SK-N-SH treated with all-trans-retinoic acid at 6 μM for 48 hours (cell line): ENCODE measurements around the gene AMN.

ENCODE experiments used
- ATAC-seq: fragments of 200-7000 bp; cut with Tn5 transposase; 3 replicates; pipeline ENCODE4 v1.9.1; 2020; ENCODE audit warnings: mild to moderate bottlenecking, moderate library complexity
- ARNTL ChIP-seq: fragments of 450-650 bp; formaldehyde crosslinking; IDR thresholded peaks from 2 replicates; pipeline ENCODE4 v1.5.0; 2020; ENCODE audit warnings: low read depth, mild to moderate bottlenecking, moderate library complexity, borderline replicate concordance
- BACH2 ChIP-seq: fragments of 250-450 bp; sonication (Bioruptor Pico); IDR thresholded peaks from 2 replicates; pipeline ENCODE4 v1.9.0; 2021; ENCODE audit warnings: mild to moderate bottlenecking, borderline replicate concordance
- CREB5 ChIP-seq: fragments of 250-450 bp; sonication (Bioruptor Pico); IDR thresholded peaks from 2 replicates; pipeline ENCODE4 v1.5.1; 2020; ENCODE audit warnings: low read depth, mild to moderate bottlenecking, moderate library complexity
- CSDC2 ChIP-seq: fragments of 250-450 bp; sonication (Bioruptor Pico); IDR thresholded peaks from 2 replicates; pipeline ENCODE4 v1.5.0; 2020; ENCODE audit warnings: mild to moderate bottlenecking, moderate library complexity
- ESRRG ChIP-seq: fragments of 250-450 bp; sonication (Bioruptor Pico); IDR thresholded peaks from 2 replicates; pipeline ENCODE4 v1.6.1; 2021; ENCODE audit warnings: mild to moderate bottlenecking
- GLIS3 ChIP-seq: fragments of 250-450 bp; sonication (Bioruptor Pico); IDR thresholded peaks from 2 replicates; pipeline ENCODE4 v1.5.0; 2020; ENCODE audit warnings: mild to moderate bottlenecking, moderate library complexity
- ISL1 ChIP-seq: fragments of 250-450 bp; sonication (Bioruptor Pico); IDR thresholded peaks from 2 replicates; pipeline ENCODE4 v2.1.2; 2022; ENCODE audit warnings: mild to moderate bottlenecking, moderate library complexity
- OSR1 ChIP-seq: fragments of 250-450 bp; sonication (Bioruptor Pico); IDR thresholded peaks from 2 replicates; pipeline ENCODE4 v1.8.0; 2022; ENCODE audit warnings: moderate library complexity, mild to moderate bottlenecking, inconsistent platforms
- PATZ1 ChIP-seq: fragments of 250-450 bp; sonication (Bioruptor Pico); IDR thresholded peaks from 2 replicates; pipeline ENCODE4 v1.8.0; 2020; ENCODE audit warnings: mild to moderate bottlenecking, moderate library complexity, borderline replicate concordance
- POU6F1 ChIP-seq: fragments of 250-450 bp; sonication (Bioruptor Pico); IDR thresholded peaks from 2 replicates; pipeline ENCODE4 v1.8.0; 2021; ENCODE audit warnings: low read depth, mild to moderate bottlenecking, moderate library complexity, borderline replicate concordance
- PPARA ChIP-seq: fragments of 250-450 bp; sonication (Bioruptor Pico); IDR thresholded peaks from 2 replicates; pipeline ENCODE4 v1.5.0; 2020; ENCODE audit warnings: mild to moderate bottlenecking, borderline replicate concordance
- RARB ChIP-seq: fragments of 250-450 bp; sonication (Bioruptor Pico); IDR thresholded peaks from 2 replicates; pipeline ENCODE4 v1.8.0; 2021; ENCODE audit warnings: mild to moderate bottlenecking, moderate library complexity
- TCF4 ChIP-seq: fragments of 250-450 bp; sonication (Bioruptor Pico); IDR thresholded peaks from 2 replicates; pipeline ENCODE4 v1.8.0; 2021; ENCODE audit warnings: mild to moderate bottlenecking, moderate library complexity, borderline replicate concordance
- TOX ChIP-seq: fragments of 250-450 bp; sonication (Bioruptor Pico); IDR thresholded peaks from 2 replicates; pipeline ENCODE4 v1.8.0; 2021; ENCODE audit warnings: mild to moderate bottlenecking, moderate library complexity, borderline replicate concordance
- TSHZ2 ChIP-seq: fragments of 250-450 bp; sonication (Bioruptor Pico); IDR thresholded peaks from 2 replicates; pipeline ENCODE4 v1.5.0; 2020; ENCODE audit warnings: mild to moderate bottlenecking, moderate library complexity
- ZFP30 ChIP-seq: fragments of 450-650 bp; formaldehyde crosslinking; IDR thresholded peaks from 2 replicates; pipeline ENCODE4 v1.5.0; 2022; ENCODE audit warnings: mild to moderate bottlenecking, moderate library complexity
- ZNF565 ChIP-seq: fragments of 450-650 bp; formaldehyde crosslinking; conservative IDR thresholded peaks from 2 replicates; pipeline ENCODE4 v1.5.0; 2020; ENCODE audit warnings: low read depth, mild to moderate bottlenecking, moderate library complexity
- ZNF70 ChIP-seq: fragments of 450-650 bp; formaldehyde crosslinking; IDR thresholded peaks from 2 replicates; pipeline ENCODE4 v1.5.0; 2020; ENCODE audit warnings: mild to moderate bottlenecking, moderate library complexity

AMN gene

GRCh38 chr14:102951034-102951433, 28.6 kb downstream of the AMN start:
- no peak for ATAC-seq
- TF ChIP-seq PPARA (CRISPR knock-in tag), result no peak
- TF ChIP-seq ZNF70, result no peak
- no peak for TF ChIP-seq BACH2 (CRISPR knock-in tag)
- TF ChIP-seq ZNF565 (CRISPR knock-in tag), result no peak
- TF ChIP-seq PATZ1 (CRISPR knock-in tag), result no peak
- no peak for TF ChIP-seq TCF4 (CRISPR knock-in tag)
- TF ChIP-seq RARB (CRISPR knock-in tag), result no peak
- TF ChIP-seq GLIS3 (CRISPR knock-in tag), result no peak
- TF ChIP-seq ZFP30 (CRISPR knock-in tag), result no peak
- TF ChIP-seq ESRRG (CRISPR knock-in tag), result no peak
- no peak for TF ChIP-seq ARNTL (CRISPR knock-in tag)
- no peak for TF ChIP-seq CREB5 (CRISPR knock-in tag)
- no peak for TF ChIP-seq ISL1
- no peak for TF ChIP-seq OSR1 (CRISPR knock-in tag)
- TF ChIP-seq, all 23 proteins: peak for 0

- TF ChIP-seq RARB (CRISPR knock-in tag), result no peak
- TF ChIP-seq TOX (CRISPR knock-in tag), result no peak
- no peak for TF ChIP-seq ZFP30 (CRISPR knock-in tag)
- no peak for TF ChIP-seq ZNF565 (CRISPR knock-in tag)
- TF ChIP-seq PATZ1 (CRISPR knock-in tag), result no peak
- TF ChIP-seq ZNF70, result no peak
- TF ChIP-seq GLIS3 (CRISPR knock-in tag), result no peak
- TF ChIP-seq ISL1, result no peak
- no peak for TF ChIP-seq POU6F1
- no peak for TF ChIP-seq ESRRG (CRISPR knock-in tag)
- TF ChIP-seq TCF4 (CRISPR knock-in tag), result no peak
- no peak for TF ChIP-seq CSDC2
- no peak for TF ChIP-seq BACH2 (CRISPR knock-in tag)
- no peak for ATAC-seq
Measured at GRCh38 chr14:102951799-102952198, 29.3 kb downstream of the AMN start.

GRCh38 chr14:102952276-102952675, 29.8 kb downstream of the AMN start:
- no peak for TF ChIP-seq PATZ1 (CRISPR knock-in tag)
- no peak for ATAC-seq

- TF ChIP-seq ZFP30 (CRISPR knock-in tag), result no peak
- TF ChIP-seq ZNF565 (CRISPR knock-in tag), result no peak
- TF ChIP-seq TSHZ2 (CRISPR knock-in tag), result no peak
- no peak for ATAC-seq
Measured at GRCh38 chr14:102953100-102953499, 30.6 kb downstream of the AMN start.
